Stimulated activated CD4-positive, alpha-beta T cell treated with anti-CD3 and anti-CD28 coated beads, Interleukin-1b, Interleukin-23, amount 100 ng/mL, for 24 hours (primary cell): ENCODE data around the gene WDR74.

Experiments used
- DNase-seq, 4 experiments: peaks; one replicate each; pipeline ENCODE4 v3.0.0-alpha.2; 2020; ENCODE audit warnings: low read depth in 4 of 4, low spot score in 1 of 4

WDR74 gene

DNA sequence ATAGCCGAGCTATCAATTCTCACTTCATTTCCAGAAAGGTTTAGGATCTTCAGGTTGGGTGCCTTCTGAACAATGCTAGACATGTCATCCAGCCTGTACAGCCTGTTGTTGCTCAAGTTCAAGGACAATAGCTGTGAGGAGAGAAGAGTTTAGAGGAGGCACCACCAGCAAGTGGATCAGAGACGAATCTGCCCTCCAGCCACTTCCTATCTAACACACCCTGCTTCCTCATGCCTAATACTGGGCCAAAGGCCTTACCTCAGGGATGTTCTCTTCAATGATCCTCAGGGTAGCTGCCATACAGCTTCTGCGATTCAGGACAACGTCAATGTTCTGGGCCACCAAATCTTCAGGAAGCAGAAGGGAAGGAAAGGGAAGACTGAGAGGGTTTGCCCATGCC, 38.3 kb downstream of the WDR74 start:
- DNase-seq, result no peak

DNA sequence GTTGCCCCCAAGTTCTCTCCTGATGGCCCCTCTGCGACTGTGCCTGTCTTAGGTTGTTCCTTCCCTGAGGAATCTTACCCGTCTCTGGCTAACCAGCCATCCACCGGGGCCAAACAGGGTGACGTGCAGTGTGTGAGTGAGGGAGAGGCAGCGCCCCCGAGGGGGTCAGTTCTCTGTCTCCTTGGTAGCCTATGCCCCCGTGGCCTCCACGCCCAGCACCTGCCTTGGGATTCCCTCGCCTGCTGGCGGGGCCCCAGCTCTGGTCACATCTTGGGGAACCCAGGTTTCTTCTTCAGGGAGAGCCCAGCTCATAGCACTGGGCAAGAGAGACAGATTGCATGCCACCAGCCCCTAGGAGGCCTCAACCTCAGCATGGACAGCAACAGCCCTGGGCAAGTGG, 39.9 kb downstream of the WDR74 start:
- no peak for DNase-seq

DNA sequence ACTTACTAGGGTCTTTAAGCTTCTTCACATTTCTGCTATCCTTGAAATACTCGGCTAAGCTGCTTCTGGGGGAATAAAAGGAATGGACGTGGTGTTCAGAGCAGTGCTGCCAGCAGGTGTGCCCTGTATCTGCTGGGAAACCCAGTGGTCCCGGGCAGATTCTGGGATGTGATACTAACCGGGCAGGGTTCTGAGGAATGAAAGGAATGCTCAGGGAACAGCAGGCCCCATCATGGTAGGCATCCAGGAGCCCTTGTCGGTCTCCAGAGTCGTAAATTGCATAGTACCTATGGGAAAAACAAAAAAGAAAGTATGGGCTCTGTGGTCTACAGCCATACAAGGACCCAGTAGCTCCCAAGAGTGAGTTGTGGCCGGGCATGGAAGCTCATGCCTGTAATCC, 43.1 kb downstream of the WDR74 start:
- DNase-seq, result no peak

- DNase-seq, result no peak
Observed at GRCh38 chr11:62794201-62794775, 45.1 kb downstream of the WDR74 start.

DNA sequence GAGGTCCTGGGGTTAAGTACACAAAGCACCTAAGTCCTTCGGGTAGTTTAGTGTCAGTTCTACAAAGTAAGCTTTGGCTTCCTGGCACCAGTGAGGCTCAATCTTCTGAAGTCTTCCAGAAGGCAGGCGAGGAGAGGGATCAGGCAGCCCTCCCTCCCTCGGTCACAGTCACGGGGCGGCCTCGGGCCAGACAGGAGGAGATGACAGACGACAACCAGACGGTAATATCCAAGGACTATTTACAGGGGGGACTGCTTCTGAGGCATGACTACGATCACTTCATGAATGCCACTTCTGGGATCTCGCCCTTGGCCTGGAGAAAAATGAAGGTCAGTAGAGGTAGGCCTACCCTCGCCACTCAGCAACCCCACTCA, 47.2 kb downstream of the WDR74 start:
- no peak for DNase-seq

DNA sequence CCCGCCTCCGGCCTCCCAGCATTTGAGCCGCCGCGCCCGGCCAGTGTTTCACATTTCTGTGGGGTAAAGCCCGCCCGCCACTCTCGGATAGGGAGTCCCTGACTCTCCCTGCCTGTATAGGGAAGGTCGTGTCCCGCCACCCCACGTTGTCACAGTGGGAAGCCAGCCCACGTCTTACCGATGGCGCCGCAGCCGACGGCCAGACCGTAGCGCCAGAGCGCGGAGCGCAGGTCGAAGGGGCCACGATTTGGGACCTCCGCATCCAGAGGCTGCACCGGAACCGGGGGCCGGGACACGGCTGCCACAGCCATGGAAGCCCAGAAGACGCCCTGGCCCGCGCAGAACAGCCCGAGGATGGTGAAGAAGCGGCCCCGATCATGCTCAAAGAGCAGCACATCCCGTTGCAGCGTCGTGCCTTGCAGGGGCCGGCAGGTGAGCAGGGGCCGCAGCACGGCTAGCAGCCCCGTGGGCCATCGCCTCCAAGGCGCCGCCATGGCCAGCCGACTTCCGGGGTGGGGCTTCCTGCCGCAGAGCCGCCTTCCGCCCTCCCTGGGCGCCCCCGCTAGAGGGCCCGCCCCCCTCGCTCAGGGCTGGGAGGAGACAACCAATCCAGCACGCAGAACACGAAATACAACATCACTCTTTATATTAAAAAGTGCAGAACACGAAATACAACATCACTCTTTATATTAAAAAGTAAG, 47.7 kb downstream of the WDR74 start, which contains the start of gene TMEM223:
TMEM223 (minus strand) TSS at position 506 of the 701 bp plus-strand sequence; CDS start at position 494, 12 bp downstream.
- peak; percentile 73 to 87 (median 84) for DNase-seq

GRCh38 chr11:62789576-62789975, 49.8 kb downstream of the WDR74 start:
- no peak for DNase-seq

GRCh38 chr11:62788991-62789390, 50.4 kb downstream of the WDR74 start:
- DNase-seq, result no peak

- peak; percentile 97 to 100 (median 98) for DNase-seq
Observed at GRCh38 chr11:62787005-62787759, 52.2 kb downstream of the WDR74 start, which contains the start of gene TMEM179B. TSS of gene TMEM179B (plus strand) at chr11:62787402. CDS start at chr11:62787432, 30 bp downstream.

GRCh38 chr11:62786318-62787004, 52.9 kb downstream of the WDR74 start:
- peak; percentile 62 to 77 (median 64) for DNase-seq
